ENCODE measurements around the gene MSL3.

MSL3 gene

GRCh38 chrX:11757719-11758399, at the start of gene MSL3:
MSL3 (plus strand) TSS chrX:11758237; CDS start chrX:11758264, 27 bp downstream.
- TF ChIP-seq POLR2A (IDR thresholded peaks at IDR 0.05; ENCODE audit: low read length) (peak; percentile 35), GATA1 (IDR thresholded peaks at IDR 0.05; ENCODE audit: low read depth, low read length) (no peak)

GRCh38 chrX:11722304-11722703, 35.7 kb upstream of the MSL3 start:
- no peak for DNase-seq
- TF ChIP-seq POLR2A (IDR thresholded peaks at IDR 0.05; ENCODE audit: low read length) (no peak), GATA1 (IDR thresholded peaks at IDR 0.05; ENCODE audit: low read depth, low read length) (no peak)

More at GRCh38 chrX:11757719-11758399, at the start of gene MSL3:
- DNase-seq = peak; percentile 79 to 87

- TF ChIP-seq POLR2A (IDR thresholded peaks at IDR 0.05; ENCODE audit: low read length) (no peak), GATA1 (IDR thresholded peaks at IDR 0.05; ENCODE audit: low read depth, low read length) (no peak)
- DNase-seq = peak; percentile 6 to 39
Observed at GRCh38 chrX:11724122-11725017, 33.7 kb upstream of the MSL3 start.

- DNase-seq = no peak
- no peak for TF ChIP-seq GATA1 (IDR thresholded peaks at IDR 0.05; ENCODE audit: low read depth, low read length)
- no peak for TF ChIP-seq POLR2A (IDR thresholded peaks at IDR 0.05; ENCODE audit: low read length)
Observed at GRCh38 chrX:11725631-11726442, 32.2 kb upstream of the MSL3 start.

GRCh38 chrX:11728556-11728955, 29.5 kb upstream of the MSL3 start:
- TF ChIP-seq POLR2A (IDR thresholded peaks at IDR 0.05; ENCODE audit: low read length) (no peak), GATA1 (IDR thresholded peaks at IDR 0.05; ENCODE audit: low read depth, low read length) (no peak)
- DNase-seq = no peak

- no peak for DNase-seq
- TF ChIP-seq GATA1 (IDR thresholded peaks at IDR 0.05; ENCODE audit: low read depth, low read length) (no peak), POLR2A (IDR thresholded peaks at IDR 0.05; ENCODE audit: low read length) (no peak)
Observed at GRCh38 chrX:11733614-11734013, 24.4 kb upstream of the MSL3 start.

GRCh38 chrX:11739776-11740175, 18.3 kb upstream of the MSL3 start:
- TF ChIP-seq POLR2A (IDR thresholded peaks at IDR 0.05; ENCODE audit: low read length) (no peak), GATA1 (IDR thresholded peaks at IDR 0.05; ENCODE audit: low read depth, low read length) (no peak)
- DNase-seq = no peak

- DNase-seq = no peak
- TF ChIP-seq POLR2A (IDR thresholded peaks at IDR 0.05; ENCODE audit: low read length) (no peak), GATA1 (IDR thresholded peaks at IDR 0.05; ENCODE audit: low read depth, low read length) (no peak)
Observed at GRCh38 chrX:11740794-11741193, 17.2 kb upstream of the MSL3 start.

GRCh38 chrX:11741574-11741973, 16.5 kb upstream of the MSL3 start:
- TF ChIP-seq GATA1 (IDR thresholded peaks at IDR 0.05; ENCODE audit: low read depth, low read length) (no peak), POLR2A (IDR thresholded peaks at IDR 0.05; ENCODE audit: low read length) (no peak)
- no peak for DNase-seq

- DNase-seq = no peak
- TF ChIP-seq GATA1 (IDR thresholded peaks at IDR 0.05; ENCODE audit: low read depth, low read length) (no peak), POLR2A (IDR thresholded peaks at IDR 0.05; ENCODE audit: low read length) (no peak)
Observed at GRCh38 chrX:11745881-11746280, 12.2 kb upstream of the MSL3 start.

- TF ChIP-seq GATA1 (IDR thresholded peaks at IDR 0.05; ENCODE audit: low read depth, low read length) (no peak), POLR2A (IDR thresholded peaks at IDR 0.05; ENCODE audit: low read length) (no peak)
- DNase-seq = no peak
Observed at GRCh38 chrX:11750046-11750445, 8.0 kb upstream of the MSL3 start.

- no peak for DNase-seq
- TF ChIP-seq POLR2A (IDR thresholded peaks at IDR 0.05; ENCODE audit: low read length) = no peak
Observed at GRCh38 chrX:11750694-11751093, 7.3 kb upstream of the MSL3 start.

GRCh38 chrX:11751261-11751660, 6.8 kb upstream of the MSL3 start:
- no peak for DNase-seq
- TF ChIP-seq GATA1 (IDR thresholded peaks at IDR 0.05; ENCODE audit: low read depth, low read length) (no peak), POLR2A (IDR thresholded peaks at IDR 0.05; ENCODE audit: low read length) (no peak)

GRCh38 chrX:11753668-11754067, 4.4 kb upstream of the MSL3 start:
- TF ChIP-seq POLR2A (IDR thresholded peaks at IDR 0.05; ENCODE audit: low read length) = no peak
- TF ChIP-seq GATA1 (IDR thresholded peaks at IDR 0.05; ENCODE audit: low read depth, low read length) = no peak
- DNase-seq = no peak
